Skeletal muscle cell (primary cell): ENCODE measurements around the gene CLIC2.
A peak's percentile ranks its signal among the peaks of the same experiment; 100 is the strongest.

Experiments
- DNase-seq: peaks from one replicate; pipeline ENCODE4 v3.0.0-alpha.2; 2010; ENCODE audit warnings: low read depth
- H3K4me3 ChIP-seq: 2 replicates; pipeline ENCODE4 v1.5.1; 2011; ENCODE audit warnings: low read depth, mild to moderate bottlenecking, control low read depth, low read length, moderate library complexity

CLIC2 gene

GRCh38 chrX:155263854-155264628, 70.4 kb downstream of the CLIC2 start, which contains the start of gene RAB39B:
Gene RAB39B, minus strand, starts transcription at chrX:155264491. Its CDS starts 203 bp downstream, at chrX:155264288.
- peak within 1 kb of the TSS; percentile 48 for H3K4me3 ChIP-seq
- peak; percentile 25 for DNase-seq

- DNase-seq: no peak
- H3K4me3 ChIP-seq: no peak overlapping the region
Measured at GRCh38 chrX:155262970-155263754, 71.3 kb downstream of the CLIC2 start.

GRCh38 chrX:155259752-155260151, 74.7 kb downstream of the CLIC2 start:
- DNase-seq: no peak

GRCh38 chrX:155251391-155251790, 83.0 kb downstream of the CLIC2 start:
- H3K4me3 ChIP-seq: no peak overlapping the region
- DNase-seq: no peak

More at GRCh38 chrX:155259752-155260151, 74.7 kb downstream of the CLIC2 start:
- H3K4me3 ChIP-seq: no peak overlapping the region

- no peak for DNase-seq
- no peak overlapping the region for H3K4me3 ChIP-seq
Measured at GRCh38 chrX:155247497-155247896, 86.9 kb downstream of the CLIC2 start.

- no peak for DNase-seq
Measured at GRCh38 chrX:155246748-155247147, 87.7 kb downstream of the CLIC2 start.

GRCh38 chrX:155242300-155242699, 92.1 kb downstream of the CLIC2 start:
- H3K4me3 ChIP-seq: no peak overlapping the region
- no peak for DNase-seq

More at GRCh38 chrX:155246748-155247147, 87.7 kb downstream of the CLIC2 start:
- no peak overlapping the region for H3K4me3 ChIP-seq

- H3K4me3 ChIP-seq: no peak overlapping the region
- DNase-seq: no peak
Measured at GRCh38 chrX:155237719-155238118, 96.7 kb downstream of the CLIC2 start.

- H3K4me3 ChIP-seq: no peak overlapping the region
- DNase-seq: no peak
Measured at GRCh38 chrX:155235891-155236290, 98.5 kb downstream of the CLIC2 start.

GRCh38 chrX:155231163-155231562, 103.3 kb downstream of the CLIC2 start:
- H3K4me3 ChIP-seq: no peak overlapping the region
- no peak for DNase-seq
